Skeletal muscle satellite cell (primary cell): ENCODE data around the gene ALDH9A1.

Experiments
- H3K27me3 ChIP-seq: 2 replicates; pipeline ENCODE4 v1.7.0; 2013; ENCODE audit warnings: low read length; ENCODE audit not compliant: control insufficient read depth, insufficient read depth
- H3K36me3 ChIP-seq: 2 replicates; pipeline ENCODE4 v1.7.0; 2013; ENCODE audit warnings: mild to moderate bottlenecking, control low read depth, low read length; ENCODE audit not compliant: insufficient read depth
- H3K4me1 ChIP-seq: 2 replicates; pipeline ENCODE4 v1.7.0; 2013; ENCODE audit warnings: low read length; ENCODE audit not compliant: control insufficient read depth, insufficient read depth
- H3K4me2 ChIP-seq: 2 replicates; pipeline ENCODE4 v1.7.0; 2013; ENCODE audit warnings: mild to moderate bottlenecking, low read length
- H3K4me3 ChIP-seq: 2 replicates; pipeline ENCODE4 v1.7.0; 2013; ENCODE audit warnings: low read length
- H3K9ac ChIP-seq: 2 replicates; pipeline ENCODE4 v1.7.0; 2013; ENCODE audit warnings: mild to moderate bottlenecking, low read depth, low read length, moderate library complexity
- H3K9me3 ChIP-seq: replicated peaks from 2 replicates; pipeline ENCODE4 v1.7.0; 2013; ENCODE audit warnings: mild to moderate bottlenecking, control low read depth, low read length

The ALDH9A1 gene

DNA sequence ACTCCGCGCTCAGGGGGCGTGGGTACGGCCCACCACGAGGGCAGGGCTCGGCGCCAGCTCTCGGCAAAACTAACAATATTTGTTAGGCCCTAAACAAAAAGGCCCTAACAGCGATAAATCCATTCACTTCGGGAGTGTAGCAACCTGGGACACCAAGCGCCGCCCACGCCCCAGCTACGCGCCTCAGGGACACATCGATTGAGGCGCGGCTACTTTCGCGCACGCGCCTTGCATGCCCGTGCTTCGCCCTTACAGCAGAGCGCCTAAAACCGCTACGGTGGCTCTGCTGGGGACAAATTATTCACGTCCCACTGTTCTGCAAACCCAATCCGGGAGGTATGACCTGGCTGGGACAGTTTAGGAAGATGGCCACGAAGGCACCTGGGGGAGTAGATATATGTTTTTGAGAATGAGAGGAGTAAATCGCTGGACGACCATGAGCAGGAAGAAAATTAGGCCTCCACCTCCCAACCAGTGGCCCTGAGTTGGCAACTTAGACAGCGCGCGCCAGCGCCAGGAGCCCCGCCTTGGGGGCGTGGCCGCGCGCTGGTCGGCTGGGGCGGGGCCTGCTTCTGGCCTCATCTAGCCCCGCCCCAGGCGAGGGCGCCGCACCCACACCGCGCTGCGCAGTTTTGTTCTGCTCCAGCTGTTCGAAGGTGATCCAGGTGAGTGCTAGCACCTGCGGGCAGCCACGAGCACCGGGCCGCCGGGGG, 67.6 kb downstream of the ALDH9A1 start, which contains the start of gene MGST3:
Gene MGST3, plus strand, starts transcription at position 606 of the 713 bp plus-strand sequence. CDS start 18,614 bp downstream, outside the sequence.
- no peaks in the 10 kb centered on the region for H3K9me3 ChIP-seq
- no peaks in the 10 kb centered on the region for H3K27me3 ChIP-seq
- H3K4me1 ChIP-seq = peaks cover 24% of the 10 kb centered on the region
- H3K4me2 ChIP-seq = peak within 1 kb of the TSS; percentile 91
- H3K36me3 ChIP-seq = peaks cover 3% of the 10 kb centered on the region
- H3K4me3 ChIP-seq = peak within 1 kb of the TSS; percentile 99
- peak within 1 kb of the TSS; percentile 96 for H3K9ac ChIP-seq

DNA sequence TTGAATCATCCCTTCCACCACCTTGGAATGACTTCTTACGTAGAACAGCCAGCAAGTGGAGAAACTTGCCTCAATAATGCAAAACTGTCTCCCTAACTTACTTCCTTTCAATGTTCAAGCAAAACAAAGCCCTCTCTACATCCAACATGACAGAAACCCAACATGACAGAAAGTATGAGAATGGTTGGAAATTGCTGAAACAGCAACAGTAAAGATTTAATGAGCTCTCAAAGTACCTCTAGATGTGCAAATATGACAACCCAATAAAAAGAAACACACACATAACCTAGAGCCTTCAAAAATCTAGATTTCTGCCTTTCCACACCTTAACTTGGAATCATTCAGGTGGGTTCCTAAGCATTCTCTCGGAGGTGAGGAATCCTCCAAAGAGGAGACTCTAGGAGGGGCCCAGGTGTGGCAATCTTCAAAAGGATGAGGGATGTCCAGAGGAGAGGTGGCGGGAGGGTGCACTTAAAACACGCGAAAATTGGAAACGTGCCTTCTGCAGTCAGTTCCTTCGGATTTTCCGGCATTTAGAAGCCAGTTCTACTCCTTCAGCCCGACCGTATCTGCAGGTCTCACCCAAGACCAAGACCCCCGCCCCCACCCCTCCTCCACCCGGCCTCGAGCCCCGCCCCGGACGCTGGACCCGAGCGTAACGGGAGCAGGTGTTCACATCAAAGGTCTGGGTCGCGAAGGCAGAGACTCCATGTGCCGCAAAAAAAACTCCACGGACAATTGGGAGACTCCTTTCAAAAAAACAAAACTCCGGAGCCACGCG, 68.3 kb downstream of the ALDH9A1 start:
- H3K4me1 ChIP-seq = peaks cover 24% of the 10 kb centered on the region

DNA sequence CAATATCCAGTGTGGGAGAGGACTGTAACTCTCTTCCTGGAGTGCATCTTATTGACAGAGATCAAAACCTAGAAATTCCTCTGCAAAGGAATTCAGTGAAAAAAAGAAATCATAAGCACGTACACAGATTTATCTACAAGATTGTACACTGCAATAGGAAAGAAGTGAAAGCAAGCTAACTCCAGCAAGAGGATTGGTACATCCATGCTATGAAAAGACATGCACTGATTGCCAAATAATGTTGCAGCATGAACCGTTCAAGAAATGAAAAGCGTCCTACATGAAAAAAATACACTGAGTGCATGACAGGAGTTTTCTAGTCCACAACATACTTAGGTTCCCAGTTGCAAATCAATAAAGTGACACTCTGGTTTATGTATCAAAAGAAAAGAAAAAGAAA, 69.2 kb downstream of the ALDH9A1 start:
- Histone ChIP-seq H3K36me3 (no peaks in the 10 kb centered on the region), H3K4me1 (peaks cover 22% of the 10 kb centered on the region), H3K4me3 (no peak overlapping the region), H3K9ac (no peak overlapping the region), H3K27me3 (peaks cover 5% of the 10 kb centered on the region), H3K9me3 (no peaks in the 10 kb centered on the region), H3K4me2 (no peak overlapping the region)

More for the DNA sequence above, 68.3 kb downstream of the ALDH9A1 start:
- Histone ChIP-seq H3K9me3 (no peaks in the 10 kb centered on the region), H3K27me3 (no peaks in the 10 kb centered on the region), H3K9ac (peak overlapping the region; percentile 96), H3K36me3 (no peaks in the 10 kb centered on the region), H3K4me2 (peak overlapping the region; percentile 91), H3K4me3 (peak overlapping the region; percentile 99)

DNA sequence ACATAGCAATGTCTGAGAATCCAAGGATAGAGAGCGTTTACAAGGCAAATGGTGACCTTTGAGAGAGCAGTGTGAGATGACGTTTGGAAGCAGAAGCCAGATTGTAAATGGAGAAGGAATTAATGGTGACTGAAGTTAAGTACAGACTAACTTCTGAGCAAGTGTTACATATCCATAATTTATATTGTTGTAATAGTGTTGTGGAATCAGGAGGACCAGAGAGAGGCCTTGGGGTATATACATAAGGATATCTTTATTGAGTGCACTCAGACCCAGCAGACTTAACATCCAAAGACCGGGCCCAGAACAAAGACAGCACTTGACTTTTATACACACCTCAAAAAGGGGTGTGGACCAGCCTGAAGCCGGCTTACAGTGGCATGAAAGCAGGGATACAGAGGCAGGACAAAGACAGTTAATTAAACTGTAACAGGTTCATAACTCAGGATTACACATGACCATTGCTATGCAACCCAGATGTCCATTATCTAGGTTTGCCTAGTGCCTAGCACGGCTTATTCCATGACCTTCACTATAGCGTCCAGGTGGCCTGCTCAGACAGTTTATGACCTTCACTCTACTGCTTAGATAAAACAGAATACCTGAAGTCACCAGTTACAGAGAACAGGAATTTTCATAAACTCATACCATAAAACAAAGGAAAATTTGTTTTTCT, 70.1 kb downstream of the ALDH9A1 start:
- Histone ChIP-seq H3K9ac (no peak overlapping the region), H3K4me1 (peaks cover 13% of the 10 kb centered on the region), H3K36me3 (no peaks in the 10 kb centered on the region), H3K9me3 (no peaks in the 10 kb centered on the region), H3K4me2 (no peak overlapping the region), H3K27me3 (peaks cover 9% of the 10 kb centered on the region), H3K4me3 (no peak overlapping the region)

DNA sequence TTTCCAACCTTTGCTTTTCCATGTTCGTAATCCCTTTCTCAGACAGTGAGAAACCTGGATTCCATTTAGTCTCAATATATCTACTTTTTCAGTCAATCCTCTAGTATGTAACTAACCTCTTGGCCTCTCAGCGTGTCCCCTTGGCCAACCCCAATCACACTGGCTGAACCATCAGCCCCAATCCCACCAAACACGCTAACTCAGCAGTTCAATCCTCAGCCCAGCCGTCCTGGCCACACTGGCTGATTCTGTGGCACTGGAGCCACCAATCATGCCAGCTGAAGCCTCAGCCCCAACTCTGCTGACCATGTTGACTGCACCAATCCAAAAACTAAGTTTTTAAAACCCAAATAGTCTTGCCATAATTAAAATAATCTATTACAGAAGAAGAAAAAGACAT, 73.9 kb downstream of the ALDH9A1 start:
- H3K9me3 ChIP-seq = no peaks in the 10 kb centered on the region
- no peaks in the 10 kb centered on the region for H3K4me1 ChIP-seq
- H3K4me2 ChIP-seq = no peak overlapping the region
- H3K36me3 ChIP-seq = no peaks in the 10 kb centered on the region
- H3K27me3 ChIP-seq = peaks cover 23% of the 10 kb centered on the region
- H3K4me3 ChIP-seq = no peak overlapping the region
- no peak overlapping the region for H3K9ac ChIP-seq

DNA sequence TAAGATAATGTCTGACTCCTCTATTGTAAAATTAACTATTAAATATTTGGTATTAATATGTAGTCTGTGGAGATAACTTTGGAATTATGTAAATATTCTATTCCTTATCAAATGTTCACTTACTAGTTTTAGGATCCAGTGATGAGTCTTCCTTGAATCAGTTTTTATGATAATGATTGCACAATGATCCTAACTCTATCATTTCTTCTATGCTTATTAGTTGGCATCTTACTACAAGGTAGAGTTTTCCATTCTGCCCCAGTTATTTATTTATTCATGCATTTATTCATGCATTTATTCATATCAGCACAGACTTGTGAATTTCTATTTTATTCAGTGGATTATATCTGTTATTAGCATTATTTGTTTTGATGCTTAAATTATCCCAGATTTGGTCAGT, 74.7 kb downstream of the ALDH9A1 start:
- Histone ChIP-seq H3K36me3 (no peaks in the 10 kb centered on the region), H3K9me3 (no peaks in the 10 kb centered on the region), H3K4me3 (no peak overlapping the region), H3K4me2 (no peak overlapping the region), H3K4me1 (no peaks in the 10 kb centered on the region), H3K27me3 (peaks cover 23% of the 10 kb centered on the region), H3K9ac (no peak overlapping the region)

DNA sequence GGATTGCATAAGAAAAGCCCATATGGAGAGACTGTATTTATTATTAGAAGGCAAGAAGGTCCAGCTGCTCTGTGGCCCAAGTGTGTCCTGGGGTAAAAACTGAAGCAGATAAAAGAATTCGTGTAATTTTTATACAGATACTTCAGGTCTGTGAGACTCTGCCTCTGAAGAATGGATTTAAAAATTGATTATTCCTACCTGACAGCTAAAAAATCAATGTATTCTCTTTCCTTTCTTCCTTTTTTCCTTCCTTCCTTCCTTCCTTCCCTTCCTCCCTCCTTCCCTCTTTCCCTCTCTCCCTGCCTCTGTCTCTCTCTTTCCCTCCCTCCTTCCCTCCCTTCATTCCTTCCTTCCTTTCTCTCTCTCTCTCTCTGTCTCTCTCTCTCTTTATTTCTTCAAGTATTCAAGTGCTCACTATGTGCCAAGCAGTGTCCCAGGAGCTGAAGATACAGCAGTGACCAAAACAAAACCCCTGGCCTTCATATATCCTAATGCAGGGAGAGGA, 78.7 kb downstream of the ALDH9A1 start:
- H3K9me3 ChIP-seq = no peaks in the 10 kb centered on the region
- no peaks in the 10 kb centered on the region for H3K4me1 ChIP-seq
- H3K4me2 ChIP-seq = no peak overlapping the region
- H3K9ac ChIP-seq = no peak overlapping the region
- no peaks in the 10 kb centered on the region for H3K36me3 ChIP-seq
- H3K27me3 ChIP-seq = peaks cover 32% of the 10 kb centered on the region
- no peak overlapping the region for H3K4me3 ChIP-seq

DNA sequence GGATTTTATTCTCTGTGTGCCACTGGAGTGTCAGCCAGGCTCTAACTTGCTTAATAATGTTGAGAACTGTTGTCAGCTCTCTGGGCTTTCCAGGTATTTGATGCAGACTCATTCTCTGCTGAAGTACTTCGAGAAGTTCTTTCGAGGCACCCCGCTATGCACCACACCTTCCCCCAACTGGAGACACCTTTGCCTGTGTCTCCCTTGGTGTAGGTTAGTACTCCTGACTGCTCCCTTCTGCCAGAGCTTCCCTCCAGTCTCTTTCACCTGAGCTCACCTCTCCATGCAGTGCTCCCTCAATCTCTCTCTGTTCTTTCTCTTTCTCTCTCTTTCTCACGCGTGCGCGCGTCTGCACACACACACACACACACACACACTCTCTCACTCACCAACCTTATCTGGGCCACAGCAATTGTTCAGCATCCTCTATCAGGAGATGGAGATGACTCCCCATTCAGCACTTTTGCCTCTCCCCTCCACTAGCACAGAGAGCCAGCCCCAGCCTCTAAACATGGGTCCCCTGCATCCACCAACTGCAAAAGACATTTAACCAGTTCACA, 81.3 kb downstream of the ALDH9A1 start:
- Histone ChIP-seq H3K9ac (no peak overlapping the region), H3K4me3 (no peak overlapping the region), H3K27me3 (peaks cover 22% of the 10 kb centered on the region), H3K9me3 (no peaks in the 10 kb centered on the region), H3K4me2 (no peak overlapping the region), H3K36me3 (no peaks in the 10 kb centered on the region), H3K4me1 (no peaks in the 10 kb centered on the region)

DNA sequence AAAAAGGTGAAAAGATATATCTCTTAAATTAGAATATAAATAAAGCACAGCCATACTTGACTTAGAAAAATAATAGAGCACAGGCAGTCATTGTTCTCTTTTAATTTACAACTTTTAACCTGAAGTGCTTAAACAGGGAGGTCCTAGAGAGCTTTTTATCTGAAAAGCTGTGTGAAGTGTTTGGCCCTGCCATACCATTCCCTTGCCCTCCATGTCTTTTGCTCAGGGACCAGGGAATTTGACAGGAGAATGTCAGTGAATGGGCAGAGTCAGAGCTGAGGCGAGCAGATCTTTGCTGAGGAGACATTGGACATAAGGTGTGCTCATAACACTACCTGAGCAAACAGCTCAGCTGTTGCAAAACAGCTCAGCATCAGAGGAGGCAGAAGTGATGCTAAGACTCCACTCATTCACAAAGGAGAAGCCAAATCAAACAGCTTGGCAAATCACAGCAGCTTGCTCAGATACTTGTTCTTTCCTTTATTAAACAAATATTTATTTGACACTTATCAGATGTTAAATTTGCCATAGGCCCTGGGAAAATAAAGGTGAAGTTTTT, 82.2 kb downstream of the ALDH9A1 start:
- H3K4me2 ChIP-seq = no peak overlapping the region
- no peak overlapping the region for H3K9ac ChIP-seq
- no peaks in the 10 kb centered on the region for H3K4me1 ChIP-seq
- H3K27me3 ChIP-seq = peaks cover 22% of the 10 kb centered on the region
- no peak overlapping the region for H3K4me3 ChIP-seq
- no peaks in the 10 kb centered on the region for H3K36me3 ChIP-seq
- no peaks in the 10 kb centered on the region for H3K9me3 ChIP-seq
